SIG-M5 treated with dmso at 0.1 percent for 504 hours (cell line): ENCODE measurements around the gene RIN3.
A peak's percentile ranks its signal among the peaks of the same experiment; 100 is the strongest.

ENCODE experiments used
- DNase-seq: peaks from one replicate; lab custom pipeline; 2025; ENCODE audit not compliant: unreplicated experiment; lab: John Stamatoyannopoulos, UW

Gene RIN3

DNA sequence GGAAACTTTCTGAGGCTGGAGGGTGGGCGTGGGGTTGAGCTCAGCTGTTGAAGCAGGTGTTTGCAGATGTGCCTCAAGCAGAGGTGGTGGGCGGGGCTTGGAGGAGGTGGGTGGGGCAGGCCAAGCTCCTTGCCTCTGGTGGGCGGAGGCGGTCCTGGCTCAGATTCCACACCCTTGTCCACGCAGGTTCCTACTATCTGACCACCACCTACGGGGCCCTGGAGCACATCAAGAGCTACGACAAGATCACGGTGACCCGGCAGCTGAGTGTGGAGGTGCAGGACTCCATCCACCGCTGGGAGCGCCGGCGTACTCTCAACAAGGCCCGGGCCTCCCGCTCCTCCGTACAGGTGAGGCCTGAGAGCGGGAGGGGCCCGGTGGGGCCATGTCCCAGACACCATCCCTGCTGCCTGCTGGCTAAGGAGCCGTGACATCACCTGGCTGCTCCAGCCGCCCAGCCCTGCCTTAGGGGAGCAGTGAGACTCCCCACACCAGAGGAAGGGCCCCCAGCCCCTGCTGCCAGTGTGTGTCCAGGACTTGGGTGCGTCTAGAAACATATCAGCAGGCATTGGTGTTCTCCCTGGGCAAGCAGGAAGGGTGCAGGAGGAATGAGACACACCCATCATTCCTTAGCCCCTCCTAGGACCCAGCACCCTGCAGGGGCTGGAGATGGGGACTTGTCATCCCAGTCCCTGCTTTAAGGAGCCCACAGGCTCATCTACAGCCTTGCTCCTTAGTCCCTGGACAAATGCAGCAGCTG lies 171.4 kb downstream of the RIN3 start:
- DNase-seq = no peak

DNA sequence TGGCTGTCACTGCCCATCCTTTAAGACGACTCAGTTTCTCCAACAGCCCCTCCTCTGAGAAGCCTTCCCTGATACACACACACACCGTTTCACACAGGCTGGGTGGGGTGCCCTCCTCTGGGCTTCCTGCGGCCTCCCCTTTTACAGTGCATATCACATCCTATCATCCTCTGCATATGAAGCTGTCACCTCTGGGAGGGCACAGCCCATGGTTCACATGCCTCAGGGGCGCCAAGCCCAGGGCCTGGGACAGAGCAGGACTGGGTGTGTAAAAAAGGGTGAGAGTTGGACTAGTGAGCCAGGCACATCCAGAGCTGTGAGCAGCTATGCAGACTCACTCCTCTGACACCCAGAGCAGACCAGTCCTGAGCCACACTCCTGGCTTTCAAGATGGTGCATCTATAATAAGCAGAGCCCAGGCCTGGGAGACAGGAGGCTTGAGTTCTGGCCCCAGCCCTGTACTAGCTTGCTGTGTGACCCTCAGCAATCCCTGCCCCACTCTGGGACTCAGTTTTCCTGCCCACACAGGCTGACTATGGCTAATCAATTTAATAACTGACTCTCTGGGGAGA lies 172.3 kb downstream of the RIN3 start:
- DNase-seq = no peak

DNA sequence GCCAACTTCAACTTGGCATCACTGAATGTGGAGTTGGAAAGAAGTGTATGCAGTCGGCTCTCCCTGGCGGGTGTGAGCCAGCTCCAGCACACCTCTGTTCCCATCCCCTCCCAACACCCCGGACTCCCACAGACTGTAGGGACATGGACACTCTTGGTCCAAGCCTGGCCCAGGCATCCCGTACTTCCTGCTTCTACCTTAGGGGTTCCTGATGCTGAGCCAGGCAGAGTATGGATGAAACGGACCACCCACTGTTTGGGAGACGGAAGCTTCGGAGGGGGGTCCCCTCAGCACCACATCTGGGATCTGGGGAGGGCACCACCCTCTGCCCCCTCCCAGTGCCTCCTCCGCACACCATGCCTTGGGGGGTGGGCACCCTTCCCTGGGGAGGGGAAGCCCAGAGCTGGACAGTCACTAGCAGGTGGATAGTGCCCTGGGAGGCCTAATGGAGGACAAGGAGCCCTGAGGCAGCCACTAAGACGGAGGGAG lies 172.9 kb downstream of the RIN3 start:
- DNase-seq = no peak

DNA sequence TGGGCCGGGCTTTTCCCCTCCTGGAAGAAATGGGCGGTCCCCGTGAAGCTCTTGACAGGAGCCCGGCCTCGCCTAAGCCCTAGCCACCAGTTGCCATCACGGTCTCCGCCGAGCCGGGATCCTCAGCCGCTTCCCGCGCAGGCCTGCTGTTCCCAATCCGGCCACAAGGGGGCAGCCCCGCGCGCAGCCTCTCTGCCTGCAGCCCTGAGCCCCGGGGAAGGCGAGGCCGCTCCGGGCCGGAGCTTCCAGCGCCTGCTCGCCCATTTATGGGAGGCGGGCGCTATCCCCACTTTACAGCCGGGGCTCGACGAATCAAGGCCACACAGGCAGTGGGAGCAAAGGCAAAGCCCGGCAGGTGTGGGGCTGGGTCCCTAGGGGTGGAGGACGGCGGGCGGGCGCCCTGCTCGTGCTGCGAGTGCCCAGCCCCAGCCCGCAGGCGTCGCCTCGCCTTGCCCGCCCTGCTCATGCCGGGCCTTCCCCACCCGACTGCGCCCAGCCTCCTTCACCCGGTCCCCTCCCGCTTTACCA lies 173.4 kb downstream of the RIN3 start:
- no peak for DNase-seq

DNA sequence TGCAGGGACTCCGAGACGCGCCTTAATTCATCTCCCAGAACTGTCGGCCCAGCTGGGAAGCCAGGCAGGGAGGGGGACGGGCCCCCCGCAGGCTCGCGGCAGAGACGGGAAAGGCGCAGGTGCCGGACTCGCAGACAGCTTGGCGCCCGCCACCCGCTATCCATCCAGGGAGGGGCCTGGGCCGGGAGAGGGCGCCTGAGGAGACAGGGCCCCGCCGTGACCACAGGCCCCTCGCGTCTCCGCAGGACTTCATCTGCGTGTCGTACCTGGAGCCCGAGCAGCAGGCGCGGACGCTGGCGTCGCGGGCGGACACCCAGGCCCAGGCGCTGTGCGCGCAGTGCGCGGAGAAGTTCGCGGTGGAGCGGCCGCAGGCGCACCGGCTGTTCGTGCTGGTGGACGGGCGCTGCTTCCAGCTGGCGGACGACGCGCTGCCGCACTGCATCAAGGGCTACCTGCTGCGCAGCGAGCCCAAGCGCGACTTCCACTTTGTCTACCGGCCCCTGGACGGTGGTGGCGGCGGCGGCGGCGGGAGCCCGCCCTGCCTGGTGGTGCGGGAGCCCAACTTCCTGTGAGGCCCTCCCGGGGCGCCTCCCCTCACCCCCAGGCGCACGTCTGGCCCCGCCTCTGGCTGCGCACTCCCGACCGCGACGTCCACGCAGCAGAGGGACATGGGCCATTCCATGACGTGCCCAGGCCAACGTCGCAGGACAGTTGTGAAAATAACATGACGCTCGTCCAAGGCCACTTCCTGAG lies 174.3 kb downstream of the RIN3 start:
- no peak for DNase-seq

DNA sequence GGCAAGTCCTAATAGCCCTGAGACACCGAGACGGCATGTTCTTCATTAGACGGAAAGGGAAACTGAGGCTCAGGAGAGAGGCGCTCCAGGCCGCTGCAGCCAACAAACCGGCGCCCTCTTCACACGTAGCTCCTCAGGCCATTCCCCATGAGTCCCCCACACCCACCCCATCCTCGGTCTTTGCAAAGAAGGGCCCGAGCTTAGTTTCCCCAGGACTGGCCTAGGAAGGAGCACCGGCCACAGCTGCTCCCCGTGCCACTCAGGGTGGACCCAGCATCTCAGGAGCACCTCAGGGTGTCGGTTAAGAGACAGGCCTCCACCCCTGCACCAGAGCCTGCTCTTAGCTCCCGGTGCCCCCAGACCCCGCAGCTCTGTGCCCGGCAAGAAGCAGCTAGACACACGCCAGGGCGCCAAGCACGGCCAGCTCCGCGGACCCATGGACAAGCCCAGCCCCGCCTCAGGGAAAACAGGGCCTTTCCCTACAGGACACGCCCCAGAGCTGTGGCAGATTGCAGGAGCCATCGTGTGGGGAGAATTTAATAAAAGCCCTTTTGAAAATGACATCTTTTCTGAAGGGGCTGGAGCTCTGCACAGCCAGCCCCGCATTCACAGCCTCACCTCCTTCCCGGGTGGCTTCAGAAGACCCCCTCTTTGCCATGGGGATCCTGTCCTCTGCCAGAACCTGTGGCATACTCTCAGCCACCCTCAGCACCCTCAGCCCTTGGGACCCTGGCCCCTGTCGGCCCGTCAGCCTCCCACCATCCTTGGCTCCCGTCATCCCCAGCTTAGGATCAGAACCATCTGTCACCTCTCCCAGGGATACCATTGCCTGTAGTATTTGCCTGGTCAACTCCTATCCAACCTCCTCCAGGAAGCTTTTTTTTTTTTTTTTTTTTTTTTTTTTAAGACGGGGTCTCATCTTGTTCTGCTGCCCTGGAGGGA lies 175.1 kb downstream of the RIN3 start:
- DNase-seq = no peak

DNA sequence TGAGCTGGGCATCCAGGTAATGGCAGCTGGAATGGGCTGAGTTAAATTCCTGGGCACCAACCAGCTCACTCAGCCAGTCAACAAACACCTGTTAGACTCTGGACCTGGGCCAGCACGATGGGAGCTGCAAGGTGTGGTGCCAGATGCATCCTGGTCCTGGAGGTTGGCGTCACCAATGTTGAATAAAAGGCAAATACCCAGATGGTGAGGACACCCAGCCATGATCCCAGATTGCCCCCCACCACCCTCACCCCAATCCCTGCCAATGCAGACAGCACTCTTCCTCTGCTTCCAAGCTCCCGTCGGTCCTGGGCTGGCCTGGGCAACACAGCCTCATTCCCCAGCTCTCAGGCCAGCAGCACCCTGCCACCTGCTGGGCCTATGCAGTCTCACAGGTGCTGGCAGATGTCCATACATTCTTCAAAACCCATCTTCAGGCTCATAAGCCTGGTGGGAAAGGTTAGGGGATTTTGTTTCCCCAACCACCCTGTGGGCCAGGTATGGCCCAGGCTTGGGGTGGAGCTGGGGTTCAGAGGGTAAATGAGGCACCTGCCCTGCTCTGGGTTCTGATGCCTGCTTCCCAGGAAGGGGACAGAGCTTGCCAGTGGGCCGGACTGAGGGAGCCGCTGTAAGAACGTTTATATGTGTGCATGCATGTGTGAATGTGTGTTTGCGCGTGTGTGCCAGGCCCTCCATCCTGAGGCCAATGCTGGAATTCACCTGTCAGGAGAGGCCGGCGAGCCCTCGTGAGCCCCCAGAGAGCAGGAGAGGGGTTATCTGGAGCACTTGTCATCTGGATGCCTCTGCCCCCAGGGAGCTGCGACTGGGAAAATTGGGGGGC lies 176.8 kb downstream of the RIN3 start:
- DNase-seq = peak; percentile 40

DNA sequence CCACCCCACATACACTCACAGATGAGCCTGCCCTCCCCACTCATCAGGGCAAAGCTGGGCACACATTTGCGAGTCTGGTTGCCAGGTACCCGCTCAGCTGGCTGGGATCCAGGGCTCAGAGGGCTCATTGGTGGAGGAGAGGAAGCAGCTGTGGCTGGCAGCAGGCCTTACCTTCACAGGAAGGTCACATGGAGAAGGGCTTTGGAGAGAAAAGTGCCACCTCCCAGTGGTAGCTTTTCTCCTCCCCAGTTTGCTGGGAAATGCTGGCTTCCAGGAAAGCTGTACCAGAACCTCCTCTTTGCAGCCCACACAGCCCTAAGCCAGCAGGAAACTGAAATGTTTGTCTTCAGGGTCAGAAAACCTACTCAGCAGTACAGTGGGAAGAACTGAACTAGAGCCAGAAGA lies 179.2 kb downstream of the RIN3 start:
- DNase-seq = no peak

DNA sequence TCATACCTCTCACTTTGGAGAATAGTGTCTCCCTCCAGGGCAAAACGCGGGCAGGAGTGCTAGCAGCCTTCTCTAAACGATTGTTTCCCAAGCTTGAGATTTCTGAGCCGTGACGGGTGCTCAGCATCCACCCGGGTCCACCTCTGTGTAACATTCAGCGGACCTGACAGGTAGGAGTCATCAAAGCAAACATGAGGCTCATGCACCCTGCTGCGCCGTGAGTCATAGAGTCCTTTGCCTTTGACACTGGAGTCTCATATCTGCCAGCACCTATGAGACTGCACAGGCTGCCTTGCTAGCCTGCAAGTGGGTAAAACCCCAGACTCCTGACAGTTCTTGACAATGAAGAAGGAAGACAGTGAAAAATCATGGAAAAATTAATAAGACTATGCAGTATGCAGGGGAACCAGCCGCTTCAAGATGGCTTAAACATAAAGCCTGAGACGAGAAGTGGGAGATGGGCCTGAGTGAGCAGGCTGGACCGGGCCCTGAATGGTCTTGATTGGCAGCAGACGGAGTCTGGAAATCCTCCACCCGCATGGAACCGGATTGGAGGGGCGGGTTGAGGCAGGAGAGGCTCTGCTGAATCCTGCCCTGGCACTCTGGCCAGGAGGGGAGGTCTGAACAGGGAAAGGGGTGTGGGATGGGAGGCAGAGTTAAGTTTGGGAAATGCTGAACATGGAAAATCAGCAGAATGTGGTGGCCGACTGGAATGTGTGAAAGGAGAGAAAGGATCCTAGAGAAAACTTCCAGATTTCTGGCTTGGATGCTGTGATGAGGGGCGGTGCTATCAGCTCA lies 180.6 kb downstream of the RIN3 start:
- no peak for DNase-seq

DNA sequence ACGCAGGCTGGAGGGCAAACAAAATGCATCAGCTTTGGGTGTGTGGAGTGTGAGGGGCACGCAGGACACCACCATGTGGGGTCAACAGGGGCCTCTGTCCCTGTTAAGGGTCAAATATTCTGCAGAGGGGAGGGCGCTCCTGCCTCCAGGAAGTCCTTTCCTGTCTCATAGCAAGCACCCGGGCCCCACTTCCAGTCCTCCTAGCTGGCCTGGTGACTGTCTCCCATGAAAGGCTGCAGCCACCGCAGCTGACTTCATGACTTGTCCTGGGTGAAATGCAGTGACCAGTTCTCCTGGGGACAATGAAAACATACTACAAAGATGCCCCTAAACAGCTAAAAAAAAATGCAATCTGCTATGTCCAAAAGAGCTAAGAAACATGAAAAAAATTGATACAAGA lies 181.2 kb downstream of the RIN3 start:
- no peak for DNase-seq

DNA sequence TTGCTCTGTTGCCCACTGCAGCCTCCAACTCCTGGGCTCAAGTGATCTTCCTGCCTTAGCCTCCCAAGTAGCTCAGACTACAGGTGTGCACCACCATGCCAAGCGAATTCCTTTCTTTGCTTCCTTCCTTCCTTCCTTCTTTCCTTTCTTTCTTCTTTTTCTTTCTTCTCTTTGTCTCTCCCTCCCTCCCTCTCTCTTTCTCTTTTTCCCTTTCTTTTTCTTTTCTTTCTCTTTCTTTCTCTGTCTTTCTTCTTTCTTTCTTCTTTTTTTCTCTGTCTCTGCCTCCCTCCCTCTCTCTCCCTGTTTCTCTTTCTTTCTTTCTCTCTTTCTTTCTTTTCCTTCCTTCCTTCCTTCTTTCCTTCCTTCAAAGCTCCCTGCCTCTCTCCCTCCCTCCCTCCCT lies 182.0 kb downstream of the RIN3 start:
- no peak for DNase-seq

DNA sequence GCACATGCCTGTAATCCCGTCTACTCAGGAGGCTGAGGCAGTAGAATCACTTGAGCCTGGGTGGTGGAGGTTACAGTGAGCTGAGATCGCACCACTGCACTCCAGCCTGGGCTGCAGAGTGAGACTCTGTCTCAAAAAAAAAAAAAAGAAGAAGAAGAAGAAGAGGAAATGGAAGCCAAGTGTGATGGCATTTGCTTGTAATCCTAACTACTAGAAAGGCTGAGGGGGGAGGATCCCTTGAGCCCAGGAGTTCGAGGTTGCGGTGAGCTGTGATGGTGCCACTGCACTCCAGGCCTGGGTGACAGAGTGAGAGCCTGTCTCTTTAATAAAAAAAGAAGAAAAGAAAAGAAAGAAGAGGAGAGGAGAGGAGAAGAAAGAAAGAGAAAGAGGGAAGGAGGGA lies 182.8 kb downstream of the RIN3 start:
- peak; percentile 18 for DNase-seq

DNA sequence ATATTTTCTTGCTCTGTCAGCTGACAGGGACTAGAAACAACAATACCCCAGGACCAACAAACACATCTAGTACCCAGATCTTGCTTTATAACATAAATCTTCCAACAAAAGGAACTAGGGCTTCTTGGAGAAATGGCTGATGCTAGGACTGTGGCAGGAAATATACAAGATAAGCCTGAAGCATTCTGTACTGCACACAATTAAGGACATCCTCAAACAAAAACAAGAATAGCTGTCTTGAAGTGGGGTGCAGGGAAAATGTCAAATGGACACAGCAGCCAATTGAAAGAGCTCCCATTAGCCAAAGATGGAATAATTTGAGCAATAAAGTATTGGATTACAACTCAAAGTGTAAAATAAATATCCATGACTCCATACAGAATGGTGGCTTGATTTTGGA lies 184.8 kb downstream of the RIN3 start:
- DNase-seq = no peak

DNA sequence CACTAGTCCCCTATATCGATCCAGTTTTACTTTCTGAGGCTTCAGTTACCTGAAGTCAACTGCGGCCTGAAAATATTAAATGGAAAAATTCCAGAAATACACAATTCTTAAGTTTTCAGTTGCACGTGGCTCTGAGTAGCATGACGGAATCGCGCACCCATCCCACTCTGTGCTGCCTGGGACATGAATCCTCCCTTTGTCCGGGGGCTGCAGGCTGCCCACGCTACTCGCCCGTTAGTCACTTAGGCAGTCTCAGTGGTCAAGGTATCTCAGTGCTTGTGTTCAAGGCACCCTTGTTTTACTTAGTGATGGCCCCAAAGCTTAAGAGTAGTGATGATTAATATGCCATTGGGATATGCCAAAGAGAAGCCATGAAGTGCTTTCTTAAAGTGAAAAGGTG lies 188.2 kb downstream of the RIN3 start:
- DNase-seq = no peak

DNA sequence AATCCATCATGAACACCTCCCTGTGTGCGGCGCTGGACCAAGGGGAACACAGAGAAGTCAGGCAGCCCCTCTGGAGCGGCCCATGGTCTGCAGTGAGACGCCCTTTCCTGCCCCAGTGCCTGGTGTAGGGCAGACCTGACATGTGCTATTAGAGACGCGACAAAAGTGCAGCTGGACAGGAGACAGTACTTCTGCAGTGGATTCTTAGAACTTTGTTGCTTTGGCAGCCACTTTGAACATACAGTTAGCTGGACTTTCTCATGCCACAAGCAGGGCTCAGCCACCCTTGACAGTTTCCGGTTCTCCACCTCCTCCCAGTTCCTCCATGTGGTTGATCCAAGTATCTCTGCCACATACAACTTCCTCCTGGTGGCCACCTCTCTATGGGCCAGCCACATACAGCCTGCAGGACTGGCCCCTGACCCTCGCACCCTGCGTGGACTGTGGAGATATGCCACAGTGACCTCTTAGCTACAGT lies 188.9 kb downstream of the RIN3 start:
- DNase-seq = no peak

DNA sequence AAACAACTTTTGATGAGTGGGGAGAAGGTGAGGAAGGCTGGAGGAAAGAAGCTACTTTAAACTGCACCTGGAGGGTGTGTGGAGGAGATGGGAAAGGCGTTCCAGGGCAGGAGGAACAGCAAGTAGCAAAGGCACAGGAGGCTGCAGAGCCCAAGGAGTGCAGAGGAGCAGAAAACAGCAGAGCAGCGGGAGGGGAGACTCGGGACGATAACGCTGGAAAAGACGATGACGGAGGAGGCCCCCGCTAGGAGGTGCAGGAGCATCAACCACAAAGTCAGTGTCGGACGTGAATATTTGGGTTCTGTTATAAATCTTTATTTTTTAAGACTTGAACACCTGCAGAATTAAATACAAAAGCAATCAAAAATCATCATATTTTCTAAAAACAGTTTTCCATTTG lies 189.9 kb downstream of the RIN3 start:
- no peak for DNase-seq

DNA sequence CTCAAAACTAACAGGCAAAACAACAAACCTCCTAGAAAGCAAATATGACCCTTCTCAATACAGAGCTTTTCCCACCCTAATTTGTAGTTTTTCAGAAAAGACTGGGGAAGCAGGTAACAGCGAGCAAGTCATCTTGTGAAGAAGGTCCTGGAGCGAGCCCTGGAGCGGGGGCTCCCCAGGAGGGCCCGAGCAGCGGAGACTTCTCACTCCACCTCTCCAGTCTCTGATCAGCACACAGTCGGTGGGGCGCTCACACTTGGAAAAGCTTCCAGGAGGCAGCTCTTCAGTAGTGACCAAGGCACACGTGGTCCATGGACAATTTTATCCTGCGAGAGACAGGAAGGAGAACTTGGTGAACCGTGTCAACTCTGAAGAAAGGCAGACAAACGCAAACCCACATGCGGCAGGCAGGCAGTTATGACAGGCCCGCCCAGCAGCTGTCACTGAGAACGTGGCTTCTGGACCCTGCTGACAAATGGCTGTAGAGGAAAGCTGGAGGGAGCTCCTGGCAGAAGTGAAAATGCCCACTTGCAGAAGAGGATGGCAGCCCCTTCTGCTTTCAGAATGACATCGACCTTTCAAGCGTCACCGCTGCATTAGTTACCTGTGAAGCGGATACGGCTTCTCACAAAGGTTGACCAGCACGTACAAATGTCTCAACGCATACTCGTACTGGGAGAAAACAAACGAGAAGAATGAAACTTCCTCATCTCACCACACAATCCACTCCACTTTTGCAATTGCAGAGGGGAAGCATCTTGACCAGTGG lies 190.6 kb downstream of the RIN3 start:
- DNase-seq = peak; percentile 94

DNA sequence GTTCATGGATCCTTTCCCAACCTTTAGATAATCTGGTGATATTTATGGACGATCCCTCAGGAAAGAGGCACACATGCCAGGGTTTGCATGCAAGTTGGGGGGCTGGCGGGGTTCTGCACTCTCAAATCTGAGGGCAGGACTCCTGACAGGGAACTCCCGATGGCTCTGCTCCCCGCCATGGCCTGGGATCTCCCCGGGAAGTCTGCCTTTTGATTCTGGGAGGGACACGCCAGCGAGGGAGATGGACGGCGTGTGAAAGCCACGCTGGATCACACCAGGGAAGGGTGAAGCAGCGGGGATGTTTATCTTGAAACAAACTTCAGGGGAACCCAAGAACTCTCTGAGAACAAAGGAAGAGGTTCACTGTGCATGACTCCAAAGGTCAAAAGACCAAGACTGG lies 191.2 kb downstream of the RIN3 start:
- no peak for DNase-seq
